ENCODE data around the gene GPR183.

The GPR183 gene

GRCh38 chr13:99347911-99348451 is 40.8 kb upstream of the GPR183 start:
- H3K4me3 ChIP-seq (replicated peaks; ENCODE audit: low read depth, low read length), result no peak overlapping the region
- H3K36me3 ChIP-seq (ENCODE audit: control insufficient read depth, insufficient read depth, low read length), result no peaks in the 10 kb centered on the region
- TF ChIP-seq CTCF (IDR thresholded peaks at IDR 0.05; ENCODE audit: insufficient read depth, low read length, poor library complexity, severe bottlenecking), result no peak
- H3K27me3 ChIP-seq (replicated peaks; ENCODE audit: control insufficient read depth, insufficient read depth, low read length), result no peaks in the 10 kb centered on the region
- peak; percentile 47 for DNase-seq (ENCODE audit: extremely low read depth, insufficient read length)

GRCh38 chr13:99347335-99347878 is 40.2 kb upstream of the GPR183 start:
- H3K4me3 ChIP-seq (replicated peaks; ENCODE audit: low read depth, low read length), result no peak overlapping the region
- no peaks in the 10 kb centered on the region for H3K27me3 ChIP-seq (replicated peaks; ENCODE audit: control insufficient read depth, insufficient read depth, low read length)
- no peak for TF ChIP-seq CTCF (IDR thresholded peaks at IDR 0.05; ENCODE audit: insufficient read depth, low read length, poor library complexity, severe bottlenecking)
- no peak for DNase-seq (ENCODE audit: extremely low read depth, insufficient read length)
- no peaks in the 10 kb centered on the region; the same call in 1 of the 2 replicates for H3K36me3 ChIP-seq (ENCODE audit: control insufficient read depth, insufficient read depth, low read length)

- Histone ChIP-seq H3K36me3 (ENCODE audit: control insufficient read depth, insufficient read depth, low read length) (no peaks in the 10 kb centered on the region; the same call in 1 of the 2 replicates), H3K4me3 (replicated peaks; ENCODE audit: low read depth, low read length) (no peak overlapping the region), H3K27me3 (replicated peaks; ENCODE audit: control insufficient read depth, insufficient read depth, low read length) (no peaks in the 10 kb centered on the region)
- DNase-seq (ENCODE audit: extremely low read depth, insufficient read length), result no peak
- no peak for TF ChIP-seq CTCF (IDR thresholded peaks at IDR 0.05; ENCODE audit: insufficient read depth, low read length, poor library complexity, severe bottlenecking)
These were observed 39.3 kb upstream of the GPR183 start for GRCh38 chr13:99346335-99347042.

- no peak for DNase-seq (ENCODE audit: extremely low read depth, insufficient read length)
- H3K4me3 ChIP-seq (replicated peaks; ENCODE audit: low read depth, low read length), result no peak overlapping the region
- H3K36me3 ChIP-seq (ENCODE audit: control insufficient read depth, insufficient read depth, low read length), result no peaks in the 10 kb centered on the region; the same call in 1 of the 2 replicates
- no peak for TF ChIP-seq CTCF (IDR thresholded peaks at IDR 0.05; ENCODE audit: insufficient read depth, low read length, poor library complexity, severe bottlenecking)
- H3K27me3 ChIP-seq (replicated peaks; ENCODE audit: control insufficient read depth, insufficient read depth, low read length), result no peaks in the 10 kb centered on the region
These were observed 38.1 kb upstream of the GPR183 start for GRCh38 chr13:99345345-99345744.

GRCh38 chr13:99344610-99345208 is 37.5 kb upstream of the GPR183 start:
- Histone ChIP-seq H3K4me3 (replicated peaks; ENCODE audit: low read depth, low read length) (no peak overlapping the region), H3K27me3 (replicated peaks; ENCODE audit: control insufficient read depth, insufficient read depth, low read length) (no peaks in the 10 kb centered on the region), H3K36me3 (ENCODE audit: control insufficient read depth, insufficient read depth, low read length) (no peaks in the 10 kb centered on the region; the same call in 1 of the 2 replicates)
- no peak for DNase-seq (ENCODE audit: extremely low read depth, insufficient read length)
- TF ChIP-seq CTCF (IDR thresholded peaks at IDR 0.05; ENCODE audit: insufficient read depth, low read length, poor library complexity, severe bottlenecking), result no peak
